ENCODE results near the gene ISX. TPM values are rescaled to one million over a fixed set of nuclear protein-coding genes. Genes with fewer than 3 reads are reported as not detected.
A peak's percentile ranks its signal among the peaks of the same experiment; 100 is the strongest.
"Not testable (repeated sequence)": the region's sequence is repeated elsewhere in the genome, so short reads cannot be mapped to it uniquely, and the experiment has no call there.

The ISX gene
- total RNA-seq, result not detected

GRCh38 chr22:35065796-35066218 is at the start of gene ISX:
Gene ISX, plus strand, starts transcription at chr22:35066158. Its CDS starts 930 bp downstream, at chr22:35067088.
- no peaks in the 10 kb centered on the region for H3K4me1 Mint-ChIP-seq
- no peak within 1 kb of the TSS for H3K4me3 Mint-ChIP-seq
- peak within 1 kb of the TSS; percentile 48 for H3K27ac Mint-ChIP-seq
- H3K36me3 Mint-ChIP-seq, result no peaks in the 10 kb centered on the region
- H3K9me3 Mint-ChIP-seq, result no peaks in the 10 kb centered on the region
- H3K27me3 Mint-ChIP-seq, result peaks cover 9% of the 10 kb centered on the region
- no peak for DNase-seq

- no peak overlapping the region for H3K4me3 Mint-ChIP-seq
- H3K27ac Mint-ChIP-seq, result no peak overlapping the region
- no peaks in the 10 kb centered on the region for H3K36me3 Mint-ChIP-seq
- H3K27me3 Mint-ChIP-seq, result no peaks in the 10 kb centered on the region
- H3K4me1 Mint-ChIP-seq, result no peaks in the 10 kb centered on the region
- no peaks in the 10 kb centered on the region for H3K9me3 Mint-ChIP-seq
- DNase-seq, result no peak
These were observed 49.0 kb upstream of the ISX start for GRCh38 chr22:35016909-35017308.

GRCh38 chr22:35018995-35019394 is 47.0 kb upstream of the ISX start:
- peaks cover 15% of the 10 kb centered on the region for H3K27me3 Mint-ChIP-seq
- H3K36me3 Mint-ChIP-seq, result peaks cover under 1% of the 10 kb centered on the region
- H3K9me3 Mint-ChIP-seq, result no peaks in the 10 kb centered on the region
- no peak overlapping the region for H3K4me3 Mint-ChIP-seq
- DNase-seq, result no peak
- H3K4me1 Mint-ChIP-seq, result no peaks in the 10 kb centered on the region
- no peak overlapping the region for H3K27ac Mint-ChIP-seq

DNA sequence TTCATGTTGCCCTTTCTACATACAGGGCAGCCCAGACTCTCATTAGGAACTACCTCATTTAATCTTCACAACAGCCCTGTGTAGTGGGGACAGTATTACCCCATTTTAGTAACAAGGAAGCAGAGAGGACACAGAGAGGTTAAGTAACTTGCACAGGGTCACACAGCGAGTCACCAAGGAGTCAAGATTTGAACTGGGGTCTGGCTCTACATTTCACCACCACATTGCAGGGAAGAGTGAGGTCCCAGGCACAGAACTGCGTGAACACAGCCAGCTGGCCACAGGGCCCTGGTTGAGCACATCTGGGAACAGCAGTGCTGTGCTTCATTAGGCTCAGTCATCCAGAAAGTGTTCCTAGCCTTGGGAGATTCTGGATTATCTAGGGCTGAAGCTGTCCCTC is 45.4 kb upstream of the ISX start:
- Mint-ChIP-seq H3K9me3 (peaks cover 1% of the 10 kb centered on the region), H3K27ac (no peak overlapping the region), H3K36me3 (peaks cover 2% of the 10 kb centered on the region), H3K4me3 (no peak overlapping the region), H3K27me3 (peaks cover 24% of the 10 kb centered on the region), H3K4me1 (no peaks in the 10 kb centered on the region)
- no peak for DNase-seq

DNA sequence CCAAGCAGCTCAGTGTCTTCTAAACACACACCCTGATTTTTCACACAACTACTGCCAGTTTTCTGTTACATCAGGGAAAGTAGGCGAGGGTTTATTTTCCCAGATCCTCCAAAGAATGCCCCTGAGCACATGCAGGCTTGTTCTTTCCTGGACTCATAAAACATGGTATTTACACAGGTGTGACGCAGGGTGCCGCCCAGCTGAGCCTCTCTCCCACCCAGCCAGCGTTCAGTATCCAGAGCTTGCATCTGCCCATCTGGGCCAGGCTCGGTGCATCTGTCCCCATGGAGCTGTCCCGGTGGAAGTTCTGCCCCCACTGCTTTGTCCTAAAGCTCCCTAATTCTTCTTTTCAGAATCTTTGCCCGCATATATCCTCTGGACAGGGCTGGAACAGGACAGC is 44.8 kb upstream of the ISX start:
- no peaks in the 10 kb centered on the region for H3K4me1 Mint-ChIP-seq
- H3K4me3 Mint-ChIP-seq, result no peak overlapping the region
- peaks cover 2% of the 10 kb centered on the region for H3K36me3 Mint-ChIP-seq
- peaks cover 1% of the 10 kb centered on the region for H3K9me3 Mint-ChIP-seq
- DNase-seq, result no peak
- H3K27me3 Mint-ChIP-seq, result peaks cover 29% of the 10 kb centered on the region
- H3K27ac Mint-ChIP-seq, result peak overlapping the region; percentile 19

- Mint-ChIP-seq H3K27ac (no peak overlapping the region), H3K36me3 (peaks cover 2% of the 10 kb centered on the region), H3K9me3 (peaks cover 3% of the 10 kb centered on the region), H3K4me3 (no peak overlapping the region), H3K4me1 (no peaks in the 10 kb centered on the region), H3K27me3 (peaks cover 40% of the 10 kb centered on the region)
- DNase-seq, result no peak
These were observed 43.7 kb upstream of the ISX start for GRCh38 chr22:35022291-35022690.

DNA sequence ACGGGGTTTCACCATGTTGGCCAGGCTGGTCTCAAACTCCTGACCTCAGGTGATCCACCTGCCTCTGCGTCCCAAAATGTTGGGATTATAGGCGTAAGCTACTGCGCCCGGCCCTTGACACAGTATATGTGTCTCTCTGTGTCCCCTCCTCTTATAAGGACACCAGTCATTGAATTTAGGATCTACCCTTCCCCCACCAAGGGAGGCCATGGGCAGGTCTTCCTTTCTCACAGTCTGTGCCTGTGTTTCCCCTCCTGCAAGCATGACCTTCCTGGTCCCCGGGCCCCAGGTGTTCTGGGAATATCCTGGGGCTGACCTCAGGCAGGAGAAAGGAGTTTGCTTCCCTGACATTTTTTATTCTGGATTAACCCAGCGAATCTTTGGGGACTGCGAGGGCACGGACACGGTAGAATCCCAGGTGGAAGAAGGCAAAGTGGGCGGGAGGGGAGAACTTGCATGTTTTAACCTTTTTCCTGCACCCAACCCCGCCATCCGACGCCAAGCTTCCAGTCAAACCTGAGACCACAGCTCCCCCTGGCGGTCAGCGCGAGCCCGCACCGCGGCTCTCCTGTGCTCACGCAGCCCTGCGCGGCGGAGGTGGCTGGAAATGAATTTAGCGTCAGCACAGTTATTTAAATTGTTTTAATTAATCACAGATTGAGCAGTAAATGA is 42.1 kb upstream of the ISX start:
- DNase-seq, result peak; percentile 66
- H3K9me3 Mint-ChIP-seq, result peaks cover 3% of the 10 kb centered on the region

GRCh38 chr22:35024364-35024692 is 41.6 kb upstream of the ISX start:
- H3K9me3 Mint-ChIP-seq, result peaks cover 3% of the 10 kb centered on the region
- peaks cover 2% of the 10 kb centered on the region for H3K36me3 Mint-ChIP-seq

More for the DNA sequence above, 42.1 kb upstream of the ISX start:
- H3K27me3 Mint-ChIP-seq, result peaks cover 53% of the 10 kb centered on the region
- no peak overlapping the region for H3K27ac Mint-ChIP-seq
- no peak overlapping the region for H3K4me3 Mint-ChIP-seq
- no peaks in the 10 kb centered on the region for H3K4me1 Mint-ChIP-seq
- peaks cover 2% of the 10 kb centered on the region for H3K36me3 Mint-ChIP-seq

DNA sequence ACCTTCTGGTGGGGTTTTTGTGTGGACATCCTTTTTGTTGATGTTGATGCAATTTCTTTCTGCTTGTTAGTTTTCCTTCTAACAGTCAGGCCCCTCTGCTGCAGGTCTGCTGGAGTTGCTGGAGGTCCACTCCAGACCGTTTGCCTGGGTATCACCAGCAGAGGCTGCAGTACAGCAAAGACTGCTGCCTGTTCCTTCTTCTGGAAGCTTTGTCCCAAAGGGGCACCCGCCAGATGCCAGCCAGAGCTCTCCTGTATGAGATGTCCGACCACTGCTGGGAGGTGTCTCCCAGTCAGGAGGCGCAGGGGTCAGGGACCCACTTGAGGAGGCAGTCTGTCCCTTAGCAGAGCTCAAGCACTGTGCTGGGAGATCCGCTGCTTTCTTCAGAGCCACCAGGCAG is 35.8 kb upstream of the ISX start:
- not testable (repeated sequence) for H3K27ac Mint-ChIP-seq, H3K4me3 Mint-ChIP-seq
- H3K27me3 Mint-ChIP-seq, result peaks cover 59% of the 10 kb centered on the region

More at GRCh38 chr22:35024364-35024692, 41.6 kb upstream of the ISX start:
- no peak for DNase-seq
- Mint-ChIP-seq H3K27me3 (peaks cover 57% of the 10 kb centered on the region), H3K4me1 (no peaks in the 10 kb centered on the region), H3K4me3 (no peak overlapping the region), H3K27ac (no peak overlapping the region)

DNA sequence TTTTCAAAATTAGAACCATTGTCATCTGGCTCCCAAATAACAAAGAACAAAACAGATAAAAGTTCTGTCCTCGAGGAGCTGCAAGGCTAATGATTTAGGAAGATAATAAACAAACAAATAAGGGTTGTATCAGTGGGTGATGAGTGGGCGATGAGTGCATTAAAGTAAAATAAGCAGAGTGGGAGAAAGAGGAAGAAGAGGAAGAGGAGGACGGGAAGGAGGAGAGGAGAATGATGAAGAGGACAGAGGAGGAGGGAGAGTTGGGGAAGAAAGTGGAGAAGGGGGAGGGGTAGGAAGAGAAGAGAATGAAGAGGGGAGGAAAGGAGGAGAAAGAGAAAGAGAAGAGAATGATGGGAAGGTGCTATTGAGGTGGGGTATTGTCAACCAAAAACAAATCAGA is 33.4 kb upstream of the ISX start:
- Mint-ChIP-seq H3K4me1 (no peaks in the 10 kb centered on the region), H3K27me3 (peaks cover 43% of the 10 kb centered on the region)

More for the DNA sequence above, 35.8 kb upstream of the ISX start:
- not testable (repeated sequence) for DNase-seq, H3K36me3 Mint-ChIP-seq, H3K4me1 Mint-ChIP-seq, H3K9me3 Mint-ChIP-seq

GRCh38 chr22:35033635-35034296 is 32.2 kb upstream of the ISX start:
- no peak overlapping the region for H3K27ac Mint-ChIP-seq
- H3K4me3 Mint-ChIP-seq, result no peak overlapping the region
- H3K9me3 Mint-ChIP-seq, result no peaks in the 10 kb centered on the region
- H3K36me3 Mint-ChIP-seq, result no peaks in the 10 kb centered on the region
- H3K27me3 Mint-ChIP-seq, result peaks cover 35% of the 10 kb centered on the region
- no peaks in the 10 kb centered on the region for H3K4me1 Mint-ChIP-seq
- no peak for DNase-seq

More for the DNA sequence above, 33.4 kb upstream of the ISX start:
- DNase-seq, result no peak
- Mint-ChIP-seq H3K9me3 (no peaks in the 10 kb centered on the region), H3K27ac (no peak overlapping the region), H3K36me3 (no peaks in the 10 kb centered on the region), H3K4me3 (no peak overlapping the region)

- no peaks in the 10 kb centered on the region for H3K4me1 Mint-ChIP-seq
- no peak overlapping the region for H3K27ac Mint-ChIP-seq
- DNase-seq, result no peak
- H3K36me3 Mint-ChIP-seq, result no peaks in the 10 kb centered on the region
- H3K9me3 Mint-ChIP-seq, result no peaks in the 10 kb centered on the region
- H3K4me3 Mint-ChIP-seq, result no peak overlapping the region
- peaks cover 26% of the 10 kb centered on the region for H3K27me3 Mint-ChIP-seq
These were observed 31.0 kb upstream of the ISX start for GRCh38 chr22:35034963-35035362.

GRCh38 chr22:35037089-35037488 is 28.9 kb upstream of the ISX start:
- no peak for DNase-seq
- no peak overlapping the region for H3K4me3 Mint-ChIP-seq
- no peaks in the 10 kb centered on the region for H3K9me3 Mint-ChIP-seq
- no peaks in the 10 kb centered on the region for H3K4me1 Mint-ChIP-seq
- H3K27ac Mint-ChIP-seq, result no peak overlapping the region
- peaks cover 16% of the 10 kb centered on the region for H3K27me3 Mint-ChIP-seq
- H3K36me3 Mint-ChIP-seq, result no peaks in the 10 kb centered on the region

- Mint-ChIP-seq H3K4me3 (no peak overlapping the region), H3K36me3 (no peaks in the 10 kb centered on the region), H3K4me1 (no peaks in the 10 kb centered on the region), H3K27ac (no peak overlapping the region), H3K9me3 (no peaks in the 10 kb centered on the region), H3K27me3 (peaks cover 21% of the 10 kb centered on the region)
- no peak for DNase-seq
These were observed 26.3 kb upstream of the ISX start for GRCh38 chr22:35039625-35040024.

GRCh38 chr22:35043252-35043933 is 22.6 kb upstream of the ISX start:
- no peaks in the 10 kb centered on the region for H3K4me1 Mint-ChIP-seq
- H3K4me3 Mint-ChIP-seq, result no peak overlapping the region
- DNase-seq, result no peak
- no peak overlapping the region for H3K27ac Mint-ChIP-seq
- peaks cover 33% of the 10 kb centered on the region for H3K27me3 Mint-ChIP-seq
- no peaks in the 10 kb centered on the region for H3K36me3 Mint-ChIP-seq
- no peaks in the 10 kb centered on the region for H3K9me3 Mint-ChIP-seq

All from activated naive CD8-positive, alpha-beta T cell treated with anti-CD3 and anti-CD28 coated beads for 36 hours (primary cell).